Stromal cell of bone marrow (primary cell): ENCODE results near the gene RFC5.
A peak's percentile ranks its signal among the peaks of the same experiment; 100 is the strongest.
"Not testable (repeated sequence)": the region's sequence is repeated elsewhere in the genome, so short reads cannot be mapped to it uniquely, and the experiment has no call there.

Experiments used
- DNase-seq: peaks from one replicate; pipeline ENCODE4 v3.0.0-alpha.2; 2012; ENCODE audit warnings: low read depth

The RFC5 gene

DNA sequence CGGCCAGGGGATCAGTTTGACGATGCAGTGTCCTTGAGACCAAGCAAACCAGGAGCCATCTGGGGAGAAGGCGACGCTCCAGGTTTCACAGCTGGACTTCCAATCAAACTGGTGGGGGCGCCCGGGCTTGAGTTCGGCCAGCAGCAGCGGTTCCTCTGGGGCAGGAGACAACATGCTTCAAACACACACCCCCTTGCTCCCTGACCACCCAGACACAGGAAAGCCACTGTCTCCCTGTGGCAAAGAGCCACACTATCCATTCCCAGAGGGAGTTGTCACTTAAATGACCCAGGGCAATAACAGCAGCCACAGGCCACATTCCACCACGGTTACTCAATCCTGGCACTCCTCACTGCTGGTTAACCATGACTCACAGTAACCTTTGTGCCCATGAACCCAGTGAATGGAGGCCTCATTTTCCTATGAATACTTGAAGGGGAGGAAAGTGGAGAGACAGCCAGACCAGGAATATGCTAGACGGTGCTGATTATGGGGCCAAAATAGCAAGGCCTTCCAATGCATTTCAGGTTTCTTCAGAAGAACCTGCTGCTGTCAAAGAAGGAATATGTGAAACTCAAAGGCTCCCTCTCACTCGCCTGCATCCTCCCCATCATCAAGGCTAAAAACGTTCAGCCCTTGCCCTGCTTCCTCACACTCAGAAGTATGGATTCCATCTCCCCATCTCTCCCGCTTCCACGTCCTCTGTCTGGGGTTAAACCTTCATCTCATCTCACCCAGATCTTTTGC, 36.0 kb downstream of the RFC5 start:
- DNase-seq: peak; percentile 93

DNA sequence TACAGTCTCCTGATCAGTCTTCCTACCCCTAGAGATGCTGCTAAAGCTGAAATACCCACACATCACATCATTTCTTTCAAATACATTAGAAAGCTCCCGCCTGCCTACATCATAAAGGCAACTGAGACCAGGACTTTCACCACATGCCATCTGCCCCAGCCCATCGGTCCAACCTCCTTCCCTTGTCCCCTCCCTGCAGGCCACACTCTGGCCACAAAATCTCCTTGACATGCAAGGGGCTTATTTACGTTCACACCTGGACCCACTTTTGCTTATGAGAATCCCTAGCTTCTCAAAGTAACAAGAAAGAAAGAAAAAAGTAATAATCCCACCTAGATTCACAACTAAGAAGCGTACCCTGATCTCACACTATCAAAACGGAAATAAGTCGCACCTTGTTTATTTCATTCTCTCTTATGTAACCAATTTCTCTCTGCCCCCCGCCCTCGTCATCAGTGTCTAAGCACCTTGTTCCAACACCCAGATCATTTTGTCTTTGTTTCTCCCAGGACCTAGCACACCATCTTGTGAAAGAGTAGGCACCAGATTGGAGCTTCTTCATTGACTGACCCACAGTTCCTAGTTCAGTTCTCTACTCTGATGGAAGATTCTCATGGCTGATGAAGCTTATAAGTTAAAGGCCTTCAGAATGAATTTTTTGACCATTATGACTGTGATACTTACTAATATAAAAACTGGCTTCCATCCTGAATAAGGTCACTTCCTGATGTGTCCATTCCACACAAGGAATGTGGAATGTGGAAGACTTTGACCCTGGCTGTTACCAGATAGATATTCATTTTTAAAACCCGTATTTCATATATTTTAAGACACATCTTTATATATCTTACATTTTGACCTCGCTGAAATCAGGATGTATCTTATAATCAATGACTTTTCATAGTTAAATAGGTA, 36.8 kb downstream of the RFC5 start:
- DNase-seq: no peak

DNA sequence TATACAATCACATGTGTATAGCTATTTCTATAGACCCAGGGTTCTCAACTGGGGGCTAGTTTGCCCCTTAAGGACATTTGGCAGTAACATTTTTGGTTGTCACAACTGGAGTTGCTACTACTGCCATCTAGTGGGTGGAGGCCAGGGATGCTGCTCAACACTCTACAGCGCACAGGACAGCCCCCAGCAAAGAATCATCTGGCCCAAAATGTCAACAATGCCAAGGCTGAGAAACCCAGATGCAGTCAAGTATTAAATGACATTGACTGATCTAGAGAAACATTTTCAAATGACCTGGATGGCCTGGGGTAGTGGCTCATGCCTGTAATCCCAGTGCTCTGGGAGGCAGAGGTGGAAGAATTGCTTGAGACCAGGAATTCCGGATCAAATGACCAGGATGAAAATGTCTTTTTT, 38.6 kb downstream of the RFC5 start:
- DNase-seq: no peak

DNA sequence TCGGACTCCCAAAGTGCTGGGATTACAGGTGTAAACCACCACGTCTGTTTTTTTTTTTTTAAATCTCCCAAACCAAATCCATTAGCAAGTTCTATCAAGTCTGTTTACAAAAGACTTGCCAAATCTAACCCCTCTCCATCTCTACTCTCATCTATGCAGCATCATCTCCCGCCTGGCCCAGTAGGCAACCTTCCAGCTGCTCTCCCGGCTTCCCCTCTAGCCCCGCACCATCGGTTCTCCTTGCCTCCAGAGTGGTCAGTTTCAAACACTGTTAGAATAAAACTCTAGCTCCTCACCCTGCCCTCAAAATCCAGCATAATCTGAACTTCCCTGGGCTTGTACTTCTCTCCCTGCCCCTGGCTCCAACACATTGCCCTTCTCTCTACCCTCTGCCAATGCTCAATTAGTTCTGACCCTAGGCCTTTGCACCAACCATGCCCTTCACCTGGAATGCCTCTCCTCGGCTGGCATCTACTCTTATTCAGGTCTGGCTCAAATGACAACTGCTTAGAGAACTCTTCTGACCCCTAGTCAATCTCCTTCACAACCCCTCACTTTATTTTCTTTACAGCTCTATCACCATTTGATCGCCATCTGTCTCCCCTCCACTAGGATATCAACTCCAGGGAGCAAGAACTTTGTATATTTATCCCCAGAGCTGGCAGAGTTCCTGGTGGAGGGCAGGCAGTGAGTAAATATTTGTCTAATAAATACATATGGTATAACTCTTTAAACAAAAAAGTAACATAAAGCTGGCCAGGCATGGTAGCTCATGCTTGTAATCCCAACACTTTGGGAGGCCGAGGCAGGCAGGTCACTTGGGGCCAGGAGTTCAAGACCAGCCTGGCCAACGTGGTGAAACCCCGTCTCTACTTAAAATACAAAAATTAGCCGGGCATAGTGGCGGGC, 39.6 kb downstream of the RFC5 start:
- DNase-seq: no peak

DNA sequence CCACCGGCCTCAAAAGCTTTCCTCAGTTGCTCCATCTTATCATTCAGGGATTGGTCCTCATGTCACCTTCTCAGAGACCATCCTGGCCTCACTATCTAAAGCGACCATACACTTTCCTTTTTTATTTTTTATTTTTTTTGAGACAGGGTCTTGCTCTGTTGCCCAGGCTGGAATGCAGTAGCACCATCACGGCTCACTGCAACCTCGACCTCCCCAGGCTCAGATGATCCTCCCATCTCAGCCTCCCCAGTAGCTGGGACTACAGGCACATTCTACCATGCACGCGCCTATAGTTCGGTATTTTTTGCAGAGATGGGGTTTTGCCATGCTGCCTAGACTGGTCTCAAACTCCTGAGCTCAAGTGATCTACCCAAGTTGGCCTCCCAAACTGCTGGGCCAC, 41.7 kb downstream of the RFC5 start:
- DNase-seq: no peak

DNA sequence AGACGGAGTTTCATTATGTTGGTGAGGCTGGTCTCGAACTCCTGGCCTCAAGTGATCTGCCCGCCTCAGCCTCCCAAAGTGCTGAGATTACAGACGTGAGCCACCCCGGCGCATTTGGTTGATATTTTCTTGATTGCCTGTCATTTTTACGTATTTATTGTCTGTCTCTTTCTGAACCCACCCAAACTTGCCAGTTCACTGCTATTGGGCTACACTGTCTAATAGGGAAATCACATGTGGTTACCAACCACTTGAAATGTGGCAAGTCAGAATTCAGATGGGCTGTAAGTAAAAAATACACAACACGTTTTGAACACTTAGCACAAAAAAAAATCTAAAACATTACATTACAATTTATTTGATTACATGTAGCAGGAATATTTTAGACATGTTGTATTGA, 42.4 kb downstream of the RFC5 start:
- DNase-seq: no peak

DNA sequence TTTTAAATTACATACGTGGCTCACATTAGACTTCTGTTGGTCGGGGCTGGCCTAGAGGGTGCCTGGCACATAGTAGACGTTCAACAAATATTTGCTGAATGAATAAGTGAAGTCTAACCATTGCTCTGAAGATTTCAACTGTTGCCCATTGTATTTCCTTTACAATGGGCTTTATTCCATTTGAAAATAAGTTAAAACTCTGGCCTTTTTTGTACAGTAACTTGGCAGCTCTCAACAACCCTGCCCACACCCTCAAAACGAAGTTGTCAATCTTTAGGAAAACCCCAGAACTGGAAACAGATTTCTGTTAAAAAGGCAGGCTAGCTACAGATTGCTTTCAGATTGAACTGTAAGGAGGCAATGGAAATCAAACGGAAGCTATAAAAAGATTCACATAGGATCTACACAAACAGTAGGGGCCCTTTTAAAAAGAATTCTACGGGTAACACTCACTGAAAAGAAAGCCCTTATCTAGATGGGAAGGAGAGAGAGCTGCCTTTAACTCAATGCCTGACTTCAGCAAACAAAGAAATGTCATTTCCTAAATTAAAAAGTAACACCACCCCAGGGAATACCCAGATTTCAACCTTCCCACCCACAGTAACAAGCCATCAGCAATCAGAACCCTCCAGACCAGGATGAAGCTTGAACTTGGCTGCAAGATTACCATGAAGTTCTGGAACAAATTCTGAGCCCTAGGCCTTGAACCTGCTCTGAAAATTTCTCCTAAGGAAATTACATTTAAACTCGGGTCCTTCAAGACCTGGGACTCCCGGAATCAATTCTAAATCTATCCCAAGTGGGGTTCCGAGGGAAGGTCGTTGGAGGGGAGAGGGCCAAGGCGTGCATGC, 43.1 kb downstream of the RFC5 start:
- DNase-seq: no peak

DNA sequence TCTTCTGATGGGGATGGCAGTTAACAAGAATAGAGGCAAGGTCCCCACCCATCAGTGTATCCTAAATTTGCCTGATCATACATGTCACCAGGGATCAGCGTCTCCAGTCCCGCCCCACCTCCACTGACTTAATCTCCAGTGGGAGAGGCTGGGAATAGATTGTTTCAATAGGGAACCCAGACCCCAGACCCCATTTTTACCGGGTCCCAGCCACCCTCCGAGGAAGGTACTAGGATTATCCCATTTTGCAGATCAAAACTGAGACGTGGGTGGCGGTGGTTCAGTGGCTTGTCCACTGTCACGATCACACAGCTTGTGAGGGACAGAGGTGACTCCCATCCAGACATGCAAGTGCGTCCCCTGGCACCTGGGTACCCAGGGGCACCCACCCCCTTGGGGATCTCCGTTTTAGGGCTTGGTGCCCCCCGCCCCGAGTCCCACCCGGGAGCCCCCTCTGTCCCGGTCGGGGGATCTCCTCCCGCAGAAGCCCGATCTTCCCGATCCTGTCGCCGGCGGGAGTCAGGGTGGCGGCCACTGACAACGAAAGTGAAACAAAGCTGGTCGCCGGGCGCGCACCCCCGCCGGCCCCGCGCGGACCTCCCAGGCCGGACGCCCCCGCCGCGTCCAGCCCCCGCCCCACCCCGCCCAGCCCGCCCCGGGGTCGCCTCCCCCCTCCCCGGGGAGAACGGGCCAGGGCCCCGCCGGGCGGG, 44.0 kb downstream of the RFC5 start:
- no peak for DNase-seq

DNA sequence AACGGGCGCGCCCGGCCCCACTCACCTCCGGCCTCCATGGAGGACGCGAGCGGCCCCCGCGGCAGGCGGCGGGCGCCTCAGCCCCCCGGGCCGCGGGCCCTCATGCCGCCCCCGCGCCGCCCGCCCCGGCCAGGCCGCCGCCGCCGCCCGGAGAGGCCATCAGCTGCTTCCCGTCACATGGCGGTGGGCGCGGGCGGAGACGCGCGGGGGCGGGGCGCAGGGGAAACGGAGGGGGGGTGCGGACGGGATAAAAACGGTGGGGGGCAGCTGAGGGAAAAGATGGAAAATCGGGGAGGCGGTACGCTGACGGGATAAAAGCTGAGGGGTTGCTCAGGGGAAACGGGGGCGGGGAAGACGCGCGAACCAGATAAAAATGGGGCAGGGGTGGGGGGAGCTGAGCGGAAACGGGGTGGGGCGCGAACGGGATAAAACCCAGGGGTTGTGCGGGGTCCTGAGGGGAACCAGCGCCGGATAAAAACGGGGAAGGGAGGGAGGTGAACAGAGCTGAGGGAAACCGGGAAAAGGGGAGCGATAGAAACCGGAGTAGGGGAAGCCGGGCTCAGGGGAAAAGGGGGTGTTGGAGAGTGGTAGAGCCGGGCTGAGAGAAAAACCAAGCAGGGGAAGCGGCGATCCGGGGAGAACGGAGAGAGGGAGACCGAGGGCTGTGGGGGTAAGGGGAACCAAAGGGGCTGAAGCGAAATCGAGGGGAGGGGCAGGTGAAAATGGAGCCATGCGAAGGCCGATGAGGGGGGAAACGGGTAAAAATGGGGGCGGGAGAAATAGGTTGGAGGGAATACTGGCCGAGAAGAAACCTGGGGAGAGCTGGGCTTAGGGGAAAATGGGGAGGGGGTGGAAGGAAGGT, 44.7 kb downstream of the RFC5 start, which contains the start of gene WSB2:
Gene WSB2, minus strand, starts transcription at position 169 of the 862 bp plus-strand sequence. Its CDS starts 131 bp downstream, at position 38.
- no peak for DNase-seq

DNA sequence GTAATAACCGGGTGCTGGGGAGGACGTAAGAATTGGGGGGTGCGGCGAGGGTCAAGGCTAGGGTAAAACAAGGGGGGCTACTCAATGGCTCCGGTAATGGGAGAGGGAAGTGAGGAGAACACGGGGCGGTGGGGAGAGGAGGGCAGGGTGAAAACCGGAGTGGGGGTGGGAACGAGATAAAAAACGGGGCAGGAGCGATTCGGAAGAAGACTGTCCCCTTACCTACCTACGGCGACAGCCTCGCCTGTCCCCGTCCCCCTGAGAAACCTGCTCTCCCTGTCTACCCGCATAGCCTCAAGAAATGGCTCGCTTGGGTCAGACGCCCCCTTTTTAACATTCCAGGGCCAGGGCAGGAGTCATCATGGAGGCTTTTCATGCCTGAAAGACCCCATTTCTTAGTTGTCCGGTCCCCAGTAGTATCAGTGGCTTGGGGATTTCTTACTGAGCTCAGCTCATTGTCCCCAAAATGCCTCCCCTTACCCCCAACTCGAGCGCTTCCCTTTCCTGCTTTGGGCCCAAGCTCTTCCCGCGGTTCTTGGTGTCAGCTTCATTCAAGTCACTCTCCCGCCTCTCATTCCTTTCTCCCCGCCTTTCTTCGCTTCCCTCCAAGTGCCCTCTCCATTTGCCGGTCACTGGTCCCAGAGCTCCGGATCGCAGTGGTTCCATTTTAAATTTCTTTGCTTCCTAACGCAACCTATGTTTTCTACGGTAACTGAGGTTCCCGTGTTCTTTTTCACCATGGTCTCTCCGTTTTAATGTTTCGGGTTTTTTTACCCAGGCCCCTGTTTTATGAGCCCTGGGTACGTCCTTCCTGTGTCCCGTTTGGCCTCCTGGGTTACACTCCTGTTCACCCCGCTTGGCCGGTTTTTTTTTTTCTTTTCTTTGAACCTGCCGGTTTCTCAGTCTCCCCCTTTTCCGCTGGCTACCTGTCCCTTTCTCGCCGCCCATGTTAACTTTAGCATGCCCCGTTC, 45.7 kb downstream of the RFC5 start:
- no peak for DNase-seq

DNA sequence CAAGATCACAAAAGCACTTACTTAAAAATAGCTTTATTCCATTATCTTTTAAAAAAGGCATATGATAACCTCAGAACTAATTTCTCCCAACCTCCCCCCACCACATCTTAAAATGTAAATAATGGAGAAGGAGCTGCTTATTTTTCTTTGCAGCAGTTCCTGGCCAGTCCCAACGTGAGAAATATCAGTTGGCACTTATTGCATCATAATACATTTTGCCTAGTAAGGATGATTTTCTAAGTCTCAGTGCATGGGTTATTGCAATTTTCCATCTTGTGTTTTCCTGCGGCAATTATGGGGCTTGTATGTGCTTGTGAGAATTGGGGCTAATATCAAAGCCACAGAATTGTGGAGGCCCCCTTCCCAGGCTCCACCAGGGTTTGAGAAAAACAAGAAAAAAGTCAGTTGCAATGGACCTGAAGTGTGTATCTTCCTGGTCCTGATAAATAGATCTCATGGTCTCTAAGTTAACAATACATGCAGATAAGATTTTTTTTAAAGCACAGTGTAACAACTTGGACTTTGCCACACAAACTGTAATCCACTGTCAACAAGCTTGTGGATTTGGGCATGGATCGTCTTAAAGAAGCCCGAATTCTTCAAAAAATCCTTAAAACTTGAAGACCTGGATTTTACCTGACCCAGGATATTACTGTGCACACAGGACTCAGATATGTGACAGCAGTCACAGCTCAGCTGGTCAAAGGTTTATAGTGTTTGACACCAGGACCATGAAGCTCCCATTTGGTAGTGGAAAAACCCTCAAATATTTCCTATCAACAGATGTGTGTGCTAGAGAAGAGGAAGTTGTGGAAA, 47.3 kb downstream of the RFC5 start:
- DNase-seq: no peak

DNA sequence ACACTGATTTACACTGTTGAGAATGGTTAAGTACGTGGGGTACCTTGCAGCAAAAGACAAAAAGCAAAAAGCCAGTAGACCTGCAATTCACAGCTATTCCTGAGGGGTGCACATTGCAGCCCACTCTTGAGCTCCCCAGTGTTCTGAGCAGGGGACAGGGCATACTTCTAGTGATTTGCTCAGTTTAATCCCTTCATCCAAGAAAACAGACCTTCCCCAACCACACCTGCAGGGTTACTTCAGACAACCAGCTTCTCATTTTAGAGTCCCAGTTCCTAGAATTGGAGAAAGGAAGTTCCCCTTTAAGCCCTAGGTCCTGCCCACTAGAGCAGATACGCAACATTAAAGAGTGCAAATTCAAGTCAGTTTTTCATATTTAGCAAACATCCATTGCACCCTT, 48.1 kb downstream of the RFC5 start:
- DNase-seq: no peak

DNA sequence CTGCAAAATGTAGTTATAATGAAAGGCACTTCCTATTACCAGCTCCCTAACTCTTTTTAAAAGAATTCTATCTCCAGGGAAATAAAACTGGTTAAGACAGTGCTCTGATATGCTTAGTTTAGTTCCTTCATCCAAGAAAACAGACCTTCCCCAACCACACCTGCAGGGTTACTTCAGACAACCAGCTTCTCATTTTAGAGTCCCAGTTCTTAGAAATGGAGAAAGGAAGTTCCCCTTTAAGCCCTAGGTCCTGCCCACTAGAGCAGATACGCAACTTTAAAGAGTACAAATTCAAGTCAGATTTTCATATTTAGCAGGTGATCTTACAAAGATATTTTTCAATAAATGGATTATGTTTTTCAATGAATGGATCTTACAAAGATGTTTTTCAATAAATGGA, 48.9 kb downstream of the RFC5 start:
- DNase-seq: no peak

DNA sequence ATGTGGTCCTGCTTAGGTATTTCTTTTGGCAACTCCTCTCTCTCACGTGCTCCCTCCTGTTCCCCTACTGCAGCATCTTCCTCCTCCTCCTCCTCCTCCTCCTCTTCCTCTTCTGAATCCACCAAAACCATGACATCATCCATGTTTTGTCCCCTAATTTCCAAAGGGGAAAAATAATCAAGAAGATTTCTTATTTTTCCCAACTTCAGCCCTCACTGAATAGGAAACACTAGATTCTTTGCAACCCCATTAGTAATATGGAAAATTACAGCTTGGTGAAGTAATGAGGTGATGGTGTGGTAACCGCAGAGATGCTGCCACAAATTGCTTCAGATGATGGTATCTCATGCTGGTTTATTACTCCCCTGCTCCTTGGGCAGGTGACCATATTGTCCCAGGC, 51.9 kb downstream of the RFC5 start:
- no peak for DNase-seq

DNA sequence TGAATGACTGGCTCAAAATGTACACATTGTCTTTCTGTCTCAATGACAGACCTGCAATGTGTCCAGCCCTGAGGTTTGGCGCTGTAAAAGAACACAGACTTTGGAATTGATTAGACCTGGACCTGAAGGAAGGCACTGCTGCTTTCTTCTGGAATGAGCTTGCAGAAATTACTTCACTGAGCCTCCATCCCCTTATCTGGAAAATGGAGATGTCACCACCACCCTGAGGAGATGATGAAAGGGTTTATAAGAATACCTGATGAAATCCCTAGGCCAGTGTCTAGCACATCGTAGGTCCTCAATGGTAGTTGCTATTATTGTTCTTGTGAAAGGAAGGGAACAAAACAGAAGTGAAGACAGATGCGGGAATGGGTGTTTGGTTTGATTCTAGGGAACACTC, 54.1 kb downstream of the RFC5 start:
- no peak for DNase-seq

DNA sequence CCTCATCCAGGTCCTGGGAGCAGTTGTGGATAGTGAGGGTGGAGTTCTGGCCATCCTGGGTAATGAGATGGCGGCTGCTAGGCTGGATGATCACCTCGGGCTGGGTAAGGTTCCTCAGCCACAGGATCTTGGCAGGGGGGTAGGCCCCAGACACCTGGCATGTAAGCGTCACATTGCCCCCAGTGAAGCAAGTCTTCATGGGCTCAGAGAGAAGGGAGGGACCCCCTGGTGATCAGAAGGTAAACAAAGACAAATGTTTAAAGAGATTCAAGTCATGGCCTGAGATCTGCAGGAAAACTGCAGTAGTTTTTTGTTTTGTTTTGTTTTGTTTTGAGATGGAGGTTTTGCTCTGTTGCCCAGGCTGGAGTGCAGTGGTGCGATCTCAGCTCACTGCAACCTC, 57.3 kb downstream of the RFC5 start:
- DNase-seq: no peak

DNA sequence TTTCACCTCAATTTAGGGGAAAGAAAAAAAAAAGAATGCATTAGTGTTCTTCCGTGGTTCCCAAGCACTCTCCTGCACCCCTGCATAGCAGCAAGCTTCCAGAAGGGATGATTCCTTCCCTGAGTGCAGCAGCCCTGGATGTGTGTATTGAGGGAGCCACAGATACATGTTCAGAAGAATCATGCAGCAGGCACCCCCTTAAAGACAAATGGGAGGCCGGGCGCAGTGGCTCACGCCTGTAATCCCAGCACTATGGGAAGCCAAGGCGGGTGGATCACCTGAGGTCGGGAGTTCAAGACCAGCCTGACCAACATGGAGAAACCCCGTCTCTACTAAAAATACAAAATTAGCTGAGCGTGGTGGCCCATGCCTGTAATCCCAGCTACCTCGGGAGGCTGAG, 65.0 kb downstream of the RFC5 start:
- not testable (repeated sequence) for DNase-seq
